Endothelial cell of umbilical vein (primary cell): ENCODE data around the gene RBP5. TPM values are rescaled to one million over a fixed set of nuclear protein-coding genes. Genes with fewer than 3 reads are reported as not detected.

Experiments
- BruUV-seq: library from RNA; stranded (reverse); fragments of 400-500 nt; replicated peaks from 2 replicates; lab custom pipeline; 2021; lab: Mats Ljungman, UMichigan
- CTCF ChIA-PET: fragments of 300-600, 350-600 bp; sonication (Branson Sonifier 250); formaldehyde crosslinking; loops from one replicate; lab custom pipeline; 2021; ENCODE audit warnings: antibody characterized with exemption, inconsistent platforms; lab: Charles Lee
- POLR2A ChIA-PET: fragments of 300-600, 350-600 bp; sonication (Branson Sonifier 250); formaldehyde crosslinking; loops from one replicate; lab custom pipeline; 2021; ENCODE audit warnings: antibody characterized with exemption, inconsistent platforms; lab: Charles Lee
- DNase-seq: peaks from one replicate; pipeline ENCODE4 v3.0.0-alpha.2; 2011; ENCODE audit warnings: low read depth, low spot score
- FAIRE-seq: peaks from 2 replicates; lab custom pipeline; 2011; peaks lifted over from hg19 to GRCh38; lab: Jason Lieb, UNC
- H2AFZ ChIP-seq: 2 replicates; pipeline ENCODE4 v1.6.0; 2012; ENCODE audit warnings: low read depth, low read length, control low read depth, inconsistent platforms
- H3K27ac ChIP-seq: 2 replicates; pipeline ENCODE4 v1.5.1; 2011; ENCODE audit warnings: low read depth, mild to moderate bottlenecking, control low read depth, low read length, moderate library complexity; ENCODE audit not compliant: insufficient read depth
- H3K27me3 ChIP-seq, 2 experiments: 2 replicates each; pipeline versions ENCODE4 v1.6.0 to v1.6.1; 2011; ENCODE audit warnings: low read length in 2 of 2, mixed read lengths in 1 of 2; ENCODE audit not compliant: control insufficient read depth in 2 of 2, insufficient read depth in 2 of 2
- H3K36me3 ChIP-seq, 2 experiments: 2 replicates in 1 of 2; 3 replicates in 1 of 2; pipeline ENCODE4 v1.5.1; 2011; ENCODE audit warnings: low read length in 2 of 2, mild to moderate bottlenecking in 1 of 2, moderate library complexity in 1 of 2; ENCODE audit not compliant: control insufficient read depth in 2 of 2, insufficient read depth in 2 of 2; ENCODE audit errors: extremely low read depth in 1 of 2
- H3K4me1 ChIP-seq: 3 replicates; pipeline ENCODE4 v1.5.1; 2011; ENCODE audit warnings: mild to moderate bottlenecking, low read length; ENCODE audit not compliant: control insufficient read depth, insufficient read depth; ENCODE audit errors: extremely low read depth
- H3K4me2 ChIP-seq: 2 replicates; pipeline ENCODE4 v1.6.1; 2011; ENCODE audit warnings: low read length, control low read depth, mixed read lengths; ENCODE audit not compliant: insufficient read depth
- H3K4me3 ChIP-seq, 3 experiments: fragments of 200-600 bp in 1 of 3; sonication (generic), shearing (Covaris generic) in 1 of 3; replicated peaks in 1 of 3; 2 replicates each; pipeline ENCODE4 v1.5.1; 2011 to 2016; ENCODE audit warnings: control low read depth in 3 of 3, low read length in 3 of 3, mild to moderate bottlenecking in 2 of 3, inconsistent platforms in 1 of 3, low read depth in 1 of 3, moderate library complexity in 1 of 3; ENCODE audit not compliant: insufficient read depth in 1 of 3
- H3K79me2 ChIP-seq: 2 replicates; pipeline ENCODE4 v1.6.0; 2012; ENCODE audit warnings: low read length, inconsistent platforms; ENCODE audit not compliant: control insufficient read depth, insufficient read depth
- H3K9ac ChIP-seq: replicated peaks from 2 replicates; pipeline ENCODE3; 2011; ENCODE audit warnings: low read length, control low read depth; ENCODE audit not compliant: insufficient read depth; ENCODE audit errors: extremely low read depth
- H3K9me1 ChIP-seq: replicated peaks from 3 replicates; pipeline ENCODE4 v1.6.0; 2011; ENCODE audit warnings: mild to moderate bottlenecking, low read length; ENCODE audit not compliant: control insufficient read depth, insufficient read depth; ENCODE audit errors: extremely low read depth
- H3K9me3 ChIP-seq: replicated peaks from 2 replicates; pipeline ENCODE4 v1.5.1; 2012; ENCODE audit warnings: low read length, inconsistent platforms; ENCODE audit not compliant: control insufficient read depth, insufficient read depth
- H4K20me1 ChIP-seq: replicated peaks from 2 replicates; pipeline ENCODE3; 2011; ENCODE audit warnings: mild to moderate bottlenecking, low read length; ENCODE audit not compliant: control insufficient read depth, insufficient read depth; ENCODE audit errors: extremely low read depth
- CTCF ChIP-seq, 2 donors: IDR thresholded peaks; 1 replicate in 1 of 2; 2 replicates in 1 of 2; pipeline ENCODE4 v1.5.1; 2011; ENCODE audit warnings: low read length in 2 of 2, mild to moderate bottlenecking in 2 of 2, moderate library complexity in 2 of 2, control low read depth in 1 of 2, inconsistent platforms in 1 of 2, low read depth in 1 of 2; ENCODE audit not compliant: insufficient read depth in 1 of 2; ENCODE audit errors: extremely low read depth in 1 of 2
- EZH2 ChIP-seq: IDR thresholded peaks from 2 replicates; pipeline ENCODE4 v1.6.1; 2012; ENCODE audit warnings: borderline replicate concordance, low read depth, mild to moderate bottlenecking, moderate library complexity, low read length, inconsistent platforms; ENCODE audit not compliant: severe bottlenecking
- FOS ChIP-seq: IDR thresholded peaks from 2 replicates; pipeline ENCODE4 v1.6.1; 2011; ENCODE audit warnings: mild to moderate bottlenecking, low read length, moderate library complexity, borderline replicate concordance; ENCODE audit not compliant: insufficient read depth
- GATA2 ChIP-seq: IDR thresholded peaks from 2 replicates; pipeline ENCODE4 v1.7.0; 2011; ENCODE audit warnings: low read depth, mild to moderate bottlenecking, moderate library complexity, mixed read lengths, low read length; ENCODE audit not compliant: insufficient read length, insufficient read depth
- JUN ChIP-seq: IDR thresholded peaks from 2 replicates; pipeline ENCODE4 v1.6.1; 2011; ENCODE audit warnings: borderline replicate concordance, low read depth; ENCODE audit not compliant: insufficient read length, insufficient read depth
- MAX ChIP-seq: IDR thresholded peaks from 2 replicates; pipeline ENCODE4 v1.6.1; 2011; ENCODE audit not compliant: insufficient read depth, insufficient read length
- MYC ChIP-seq: IDR thresholded peaks from one replicate; pipeline ENCODE4 v1.6.1; 2011; ENCODE audit warnings: mild to moderate bottlenecking, low read depth, low read length
- POLR2A ChIP-seq: IDR thresholded peaks from 2 replicates; pipeline ENCODE4 v1.6.1; 2012; ENCODE audit warnings: low read depth, mild to moderate bottlenecking, control low read depth, low read length
- POLR2AphosphoS5 ChIP-seq: IDR thresholded peaks from 2 replicates; pipeline ENCODE4 v1.6.1; 2012; ENCODE audit warnings: low read depth, mild to moderate bottlenecking, control low read depth, low read length, moderate library complexity; ENCODE audit not compliant: insufficient read depth
- dilution Hi-C: fragments of 300-500 bp; cut with MboI; formaldehyde crosslinking; loops from one replicate; pipeline ENCODE4 v1.15.0; 2019; ENCODE audit warnings: low sequenced_read_pairs; ENCODE audit not compliant: extremely low pct_ligation_motif_present
- intact Hi-C: fragments of 100-400 bp; cut with micrococcal nuclease; formaldehyde crosslinking; loops from one replicate; pipeline ENCODE4 v1.10.0; 2022
- polyA plus RNA-seq, 4 experiments: library from polyadenylated mRNA; depleted of rRNA in 3 of 4; stranded (reverse) in 3 of 4; unstranded in 1 of 4; fragments of >200 nt; gene quantifications; 2 replicates each; pipeline versions ENCODE4 v1.2.1 to v1.2.3, GENCODE V29; 2011 to 2012; ENCODE audit warnings: missing spikeins in 1 of 4
- total RNA-seq: library from RNA; stranded (reverse); gene quantifications from 2 replicates; pipeline ENCODE4 v1.2.3, GENCODE V29; 2021

Gene RBP5
- total and polyA plus RNA-seq, 2 donors (not counting 3 experiments of a cell fraction or from before 2014, with no cell fraction given): 0.12 TPM; not detected in 1

- FAIRE-seq (no peak), DNase-seq (no peak)
- Histone ChIP-seq H3K4me1 (no peaks in the 10 kb centered on the region), H3K36me3 (no peaks in the 10 kb centered on the region), H3K27ac (no peak overlapping the region), H4K20me1 (no peaks in the 10 kb centered on the region), H3K4me3 (no peak overlapping the region), H3K9me3 (no peaks in the 10 kb centered on the region), H3K4me2 (no peak overlapping the region), H2AFZ (no peak overlapping the region), H3K27me3 (peaks cover 6 to 34% of the 10 kb centered on the region in 2 experiments), H3K9me1 (no peaks in the 10 kb centered on the region), H3K79me2 (no peaks in the 10 kb centered on the region), H3K9ac (no peak overlapping the region)
- dilution Hi-C loops (no loop called here), intact Hi-C loops (no loop called here)
- CTCF ChIA-PET: interaction anchor here (1.2 to 1.9 kb wide), 3 partner anchors 12 to 33 kb away, joined by 5 to 7 read pairs (median 5); no protein-coding TSS in a partner anchor
- POLR2A ChIA-PET: no interaction called here
- no TSS peak for BruUV-seq
- TF ChIP-seq POLR2AphosphoS5 (no peak), POLR2A (no peak), JUN (no peak), FOS (no peak), GATA2 (no peak), MAX (no peak), CTCF (IDR thresholded peaks at IDR 0.05; ENCODE audit: extremely low read depth in 1 of 2, insufficient read depth in 1 of 2, low read depth in 1 of 2, low read length in 2 of 2) (no peak), MYC (no peak), EZH2 (no peak)
Observed at GRCh38 chr12:7175493-7175892, 46.8 kb upstream of the RBP5 start.
